HG02623 (cell line): Measurements from ENCODE around the gene LRRC43.
"Not testable (repeated sequence)": the region's sequence is repeated elsewhere in the genome, so short reads cannot be mapped to it uniquely, and the experiment has no call there.

Experiments
- ATAC-seq: cut with Tn5 transposase; IDR thresholded peaks from one replicate; pipeline ENCODE4 v1.9.1; 2021; ENCODE audit warnings: moderate library complexity; ENCODE audit not compliant: unreplicated experiment

Gene LRRC43

DNA sequence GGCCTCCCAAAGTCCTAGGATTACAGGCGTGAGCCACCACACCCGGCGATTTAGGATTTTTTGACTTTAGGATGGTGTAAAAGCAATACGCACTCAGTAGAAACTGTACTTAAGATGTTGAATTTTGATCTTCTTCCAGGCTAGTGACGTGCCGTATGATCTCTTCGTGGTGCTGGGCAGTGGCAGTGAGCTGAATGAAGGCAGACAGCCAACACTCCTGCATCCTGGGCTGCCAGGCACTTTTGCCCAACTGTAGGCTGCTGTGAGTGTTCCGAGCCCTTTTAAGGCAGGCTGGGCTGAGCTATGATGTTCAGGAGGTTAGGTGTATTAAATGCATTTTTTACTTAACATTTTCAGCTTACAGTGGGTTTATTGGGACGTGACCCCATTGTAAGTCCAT, 30.2 kb upstream of the LRRC43 start:
- no peak for ATAC-seq

DNA sequence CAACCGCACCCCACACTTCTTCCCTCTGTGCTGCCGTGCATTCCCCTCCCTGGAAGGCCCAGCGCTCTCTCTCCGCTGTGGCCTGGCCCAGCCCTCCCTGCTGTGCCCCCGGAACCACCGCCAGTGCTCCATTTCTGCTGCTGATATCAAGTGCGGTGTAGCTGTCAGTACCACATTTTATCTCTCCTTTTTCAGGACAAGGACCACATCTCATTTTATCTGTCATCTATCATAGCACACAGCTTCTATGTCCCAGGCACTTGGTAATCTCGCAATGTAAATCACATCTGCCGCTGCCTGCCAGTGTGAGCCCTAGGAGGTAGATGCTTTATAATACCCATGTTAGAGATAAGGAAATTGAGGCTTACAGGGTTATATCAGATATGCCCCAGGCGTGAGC, 27.2 kb upstream of the LRRC43 start:
- ATAC-seq, result no peak

DNA sequence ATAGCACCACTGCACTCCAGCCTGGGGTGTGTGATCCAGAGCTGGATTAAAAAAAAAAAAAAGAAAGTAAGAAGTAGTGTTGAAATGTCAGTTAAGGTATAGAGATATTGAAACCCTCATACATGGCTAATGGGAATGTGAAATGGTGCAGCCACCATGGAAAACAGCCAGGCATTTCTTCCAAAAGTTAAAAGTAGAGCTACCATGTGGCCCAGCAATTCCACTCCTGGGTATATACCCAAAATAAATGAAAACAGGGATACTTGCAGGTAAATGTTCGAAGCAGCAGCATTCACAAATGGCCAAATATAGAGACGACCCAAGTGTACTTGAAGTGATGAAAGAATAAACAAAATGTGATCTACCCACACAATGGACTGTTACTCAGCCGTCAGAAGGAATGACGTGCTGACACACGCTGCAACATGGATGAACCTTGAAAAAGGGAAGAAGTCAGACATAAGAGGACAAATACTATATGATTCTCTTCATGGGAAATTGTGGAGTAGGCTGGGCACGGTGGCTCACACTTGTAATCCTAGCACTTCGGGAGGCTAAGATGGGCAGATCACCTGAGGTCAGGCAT, 24.1 kb upstream of the LRRC43 start:
- no peak for ATAC-seq

GRCh38 chr12:122159882-122160281, 23.0 kb upstream of the LRRC43 start:
- ATAC-seq, result no peak

DNA sequence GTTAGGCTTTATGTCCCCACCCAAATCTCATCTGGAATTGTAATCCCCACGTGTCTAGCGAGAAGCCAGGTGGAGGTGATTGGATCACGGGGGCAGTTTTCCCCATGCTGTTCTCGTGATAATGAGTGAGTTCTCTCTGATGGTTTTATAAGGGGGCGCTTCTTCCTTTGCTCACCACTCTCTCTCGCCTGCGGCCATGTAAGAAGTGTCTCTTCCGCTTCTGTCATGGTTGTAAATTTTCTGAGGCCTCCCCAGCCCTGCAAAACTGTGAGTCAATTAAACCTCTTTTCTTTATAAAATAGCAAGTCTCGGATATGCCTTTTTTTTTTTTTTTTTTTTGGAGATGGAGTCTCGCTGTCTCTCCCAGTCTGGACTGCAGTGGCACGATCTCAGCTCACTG, 22.2 kb upstream of the LRRC43 start:
- ATAC-seq, result no peak

- no peak for ATAC-seq
Observed at GRCh38 chr12:122161682-122162081, 21.2 kb upstream of the LRRC43 start.

GRCh38 chr12:122162976-122163375, 19.9 kb upstream of the LRRC43 start:
- ATAC-seq, result no peak

DNA sequence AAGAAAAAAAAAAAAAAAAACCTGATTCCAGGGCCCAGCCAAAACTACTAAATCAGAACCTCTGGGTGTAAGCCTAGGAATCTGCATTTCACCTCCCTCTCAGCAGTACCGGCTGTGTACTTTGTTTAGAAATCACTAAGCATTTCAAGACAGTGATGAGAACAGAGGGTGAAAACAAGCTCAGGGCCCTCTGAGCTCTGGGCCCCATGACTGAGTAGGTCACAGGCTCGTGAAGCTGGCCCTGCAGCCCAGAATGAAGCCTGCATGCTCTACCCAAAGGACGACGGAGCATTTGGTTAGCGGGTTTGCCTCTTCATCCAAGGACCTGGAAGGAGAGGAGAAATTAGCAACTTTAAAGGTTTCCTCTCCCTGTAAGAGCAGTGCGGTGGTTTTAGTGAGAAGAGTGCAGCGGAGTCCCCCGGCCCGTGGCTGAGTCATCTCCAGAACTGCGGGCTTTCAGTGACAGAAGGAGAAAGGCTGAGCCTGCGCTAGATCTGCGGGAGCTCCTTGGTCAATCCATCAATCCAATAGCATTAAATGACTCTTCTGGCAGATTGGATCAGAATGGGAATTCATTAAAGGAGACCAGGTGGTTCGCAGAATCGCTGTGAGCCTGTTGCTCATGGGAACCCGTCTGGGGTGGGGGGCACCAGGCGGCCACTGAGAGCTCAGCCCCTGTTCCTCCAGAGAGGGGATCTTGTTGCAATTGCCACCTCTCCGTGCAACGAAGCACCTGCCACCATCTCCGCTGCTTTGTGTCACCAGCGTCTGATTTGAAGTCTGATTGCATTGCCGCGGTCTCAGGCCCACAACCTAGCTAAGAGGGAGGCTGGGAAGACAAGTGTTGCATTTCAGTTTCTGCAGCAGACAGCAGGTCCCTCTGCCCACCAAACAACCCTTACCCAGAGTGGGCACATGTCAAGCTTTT, 16.2 kb upstream of the LRRC43 start:
- no peak for ATAC-seq

- ATAC-seq, result no peak
Observed at GRCh38 chr12:122167356-122167925, 15.5 kb upstream of the LRRC43 start.

DNA sequence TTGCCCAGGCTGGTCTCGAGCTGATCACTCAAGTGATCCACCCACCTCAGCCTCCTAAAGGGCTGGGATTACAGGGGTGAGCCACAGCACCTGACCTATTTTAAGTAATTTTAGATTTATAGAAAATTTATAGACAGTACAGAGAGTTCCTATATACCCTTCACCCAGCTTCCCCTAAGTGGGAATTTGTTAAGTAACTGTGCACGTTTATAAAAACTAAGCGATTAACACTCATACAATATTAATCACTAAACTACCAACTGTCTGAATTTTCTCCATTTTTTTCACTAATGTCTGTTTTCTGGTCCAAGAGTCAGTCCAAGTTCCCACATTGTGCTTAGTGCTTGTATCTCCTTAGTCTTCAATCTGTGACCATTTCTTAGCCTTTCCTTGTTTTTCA, 14.4 kb upstream of the LRRC43 start:
- ATAC-seq, result no peak

- no peak for ATAC-seq
Observed at GRCh38 chr12:122171399-122171798, 11.5 kb upstream of the LRRC43 start.

GRCh38 chr12:122172262-122172939, 10.5 kb upstream of the LRRC43 start:
- ATAC-seq, result no peak

DNA sequence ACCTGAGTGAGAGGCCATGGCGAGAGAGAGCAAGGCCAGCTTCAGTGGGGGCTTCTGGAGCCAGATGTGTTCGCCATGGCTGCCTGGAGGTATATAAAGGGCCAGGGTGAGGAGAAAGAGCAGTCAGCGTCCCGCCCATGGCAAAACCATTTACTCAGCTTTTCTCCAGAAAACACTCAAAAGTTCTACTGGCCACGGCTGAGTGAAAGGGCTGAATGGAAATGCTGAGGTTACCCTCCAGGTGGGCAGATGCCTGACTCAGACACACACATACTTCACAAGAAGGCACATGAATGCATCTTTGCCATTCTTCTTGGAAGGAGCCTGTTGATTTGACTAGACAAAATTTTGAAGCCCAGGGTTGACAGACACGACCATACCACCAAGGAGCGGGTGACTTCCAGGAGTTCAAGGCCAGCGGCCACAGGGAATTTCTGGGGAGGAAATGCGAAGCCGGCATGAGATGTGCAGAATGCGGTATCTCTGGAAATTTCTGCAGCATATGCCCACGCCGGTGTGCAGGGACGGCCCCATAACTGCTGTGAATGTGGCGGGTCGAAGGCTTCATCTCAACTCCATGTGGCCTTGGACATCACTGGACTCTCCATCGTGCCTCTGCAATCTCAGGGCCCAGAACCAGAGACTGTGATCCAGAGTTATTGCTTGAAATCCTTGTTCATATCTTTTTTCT, 8.6 kb upstream of the LRRC43 start, which contains the start of gene IL31:
IL31 (minus strand) TSS at position 67 of the 691 bp plus-strand sequence; CDS start at position 18, 49 bp downstream.
- ATAC-seq, result no peak

GRCh38 chr12:122176473-122176872, 6.5 kb upstream of the LRRC43 start:
- not testable (repeated sequence) for ATAC-seq

DNA sequence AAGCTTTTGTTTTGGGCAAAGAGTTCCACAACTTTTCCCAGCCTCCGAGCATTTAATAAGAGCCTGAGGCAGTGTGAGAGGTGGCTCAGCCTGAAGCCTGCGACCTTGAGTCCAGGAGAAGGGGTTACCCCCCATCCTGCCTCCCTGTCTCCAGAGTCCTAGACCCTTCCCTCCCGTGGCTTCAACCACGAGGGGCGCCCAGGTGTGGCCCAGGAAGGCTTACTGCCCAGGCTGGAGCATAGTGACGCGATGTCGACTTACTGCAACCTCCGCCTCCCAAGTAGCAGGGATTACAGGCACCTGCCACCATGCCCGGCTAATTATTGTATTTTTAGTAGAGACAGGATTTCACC, 641 bp downstream of the LRRC43 start:
- ATAC-seq, result no peak

DNA sequence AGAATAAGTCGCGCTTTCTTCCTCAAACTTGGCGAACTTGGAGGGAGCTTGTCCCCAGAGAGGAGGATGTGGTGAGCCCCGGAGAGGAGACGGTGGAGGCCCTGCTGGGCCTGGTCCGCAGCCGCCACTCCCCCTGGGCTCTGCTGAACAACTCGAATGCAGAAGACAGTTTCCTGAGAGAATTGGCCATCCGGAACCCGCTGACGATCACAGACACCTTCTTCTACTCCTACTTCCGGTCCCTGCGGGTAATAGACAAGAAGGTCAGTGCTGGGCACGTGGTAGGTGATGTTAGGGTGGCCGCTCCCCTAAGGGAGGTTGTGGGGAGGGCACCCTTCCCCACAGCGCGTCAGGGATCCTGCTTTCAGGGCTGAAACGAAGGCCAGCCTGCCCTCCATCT, 1.6 kb downstream of the LRRC43 start:
- ATAC-seq, result no peak

GRCh38 chr12:122185079-122185478, 2.2 kb downstream of the LRRC43 start:
- no peak for ATAC-seq

DNA sequence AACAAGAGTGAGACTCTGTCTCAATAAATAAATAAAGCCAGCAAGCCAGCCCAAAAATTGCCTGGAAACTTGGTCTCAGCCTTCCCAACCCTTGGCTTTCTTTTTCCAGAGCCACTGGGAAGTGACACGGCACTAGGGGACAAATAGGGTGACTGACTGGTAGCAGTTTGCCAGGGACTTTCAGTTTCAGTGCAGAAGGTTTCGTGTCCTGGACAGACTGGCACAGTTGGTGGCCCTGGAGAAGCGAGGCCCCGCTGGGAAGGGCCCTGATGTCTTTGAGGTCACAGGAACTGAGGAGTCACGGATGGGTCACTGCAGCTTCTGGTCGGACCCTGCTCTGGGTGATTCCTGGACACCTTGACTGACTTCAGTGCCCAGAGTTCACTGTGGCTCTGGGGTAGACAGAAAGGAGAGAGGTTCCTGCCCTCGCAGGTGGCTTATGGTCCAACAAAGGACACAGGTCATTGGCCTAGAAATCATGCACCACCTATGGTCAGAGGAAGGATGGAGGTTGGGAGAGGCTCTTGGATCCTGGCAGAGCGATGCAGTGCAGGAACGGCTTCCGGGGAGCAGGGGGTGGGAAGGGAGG, 2.7 kb downstream of the LRRC43 start:
- no peak for ATAC-seq

DNA sequence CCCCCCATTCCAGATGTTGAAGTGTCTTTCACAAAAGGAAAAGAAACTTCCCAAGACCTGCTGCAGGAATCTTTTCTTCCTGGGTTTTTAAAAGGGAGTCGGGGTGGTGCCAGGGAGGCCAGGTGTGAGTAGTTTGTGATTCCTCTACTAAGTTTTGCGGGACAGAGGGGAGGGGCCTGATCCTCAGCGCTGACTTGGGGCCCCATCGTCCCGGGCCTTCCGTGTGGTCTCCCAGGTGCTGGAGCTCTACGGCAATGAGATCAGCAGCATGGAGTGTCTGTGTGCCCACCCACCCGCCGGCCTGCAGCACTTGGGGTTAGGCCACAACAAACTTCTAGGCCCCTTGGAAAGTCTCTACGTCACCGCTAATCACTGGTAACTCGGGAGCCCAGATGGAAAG, 4.5 kb downstream of the LRRC43 start:
- no peak for ATAC-seq

- no peak for ATAC-seq
Observed at GRCh38 chr12:122189626-122190475, 6.9 kb downstream of the LRRC43 start.
